Measurements from ENCODE around the gene LAMTOR4. TPM values are rescaled to one million over a fixed set of nuclear protein-coding genes. Genes with fewer than 3 reads are reported as not detected.

LAMTOR4 gene
- total RNA-seq, 4 donors from 2014 or later = 97.6 to 141 (median 127) TPM

DNA sequence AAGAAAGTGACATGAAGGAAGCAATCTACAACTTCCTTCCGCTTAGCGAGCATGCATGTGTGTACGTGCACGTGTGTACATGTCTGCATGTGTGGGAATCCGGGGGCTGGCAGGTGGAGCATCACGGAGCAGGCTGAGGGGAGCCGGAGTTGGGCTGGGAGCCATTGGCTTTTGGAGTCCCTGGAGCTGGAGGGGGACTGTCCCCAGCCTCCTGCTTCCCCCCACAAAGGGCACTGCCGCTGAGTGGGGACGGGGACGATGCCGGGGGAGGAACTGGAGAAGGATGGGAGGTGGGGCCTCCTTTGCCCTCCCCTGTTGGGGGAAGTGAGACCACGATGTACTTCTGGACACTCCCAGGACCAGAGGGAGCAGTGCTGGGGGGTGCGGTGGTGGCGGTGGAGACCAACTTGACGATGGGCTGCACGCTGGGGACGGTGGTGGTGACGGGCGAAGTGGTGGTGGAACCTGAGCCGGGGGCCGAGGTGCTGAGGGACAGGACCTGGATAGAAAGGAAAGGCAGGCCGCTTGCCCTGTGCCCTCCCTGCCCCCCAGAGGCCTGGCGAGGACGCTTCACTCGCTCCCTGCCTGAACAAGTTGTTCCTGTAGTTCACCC is 41.5 kb upstream of the LAMTOR4 start:
- in situ Hi-C loops (cut with MboI; ENCODE audit: low sequenced_read_pairs in 4 of 4) (no loop called here), intact Hi-C loops (cut with DNase I; ENCODE audit: low total_unique reads) (no loop called here)
- ATAC-seq = no peak
- Histone ChIP-seq H3K27ac (no peak overlapping the region), H3K27me3 (no peaks in the 10 kb centered on the region), H3K36me3 (peaks cover 0 to 64% of the 10 kb centered on the region in 2 donors), H3K9me3 (no peaks in the 10 kb centered on the region), H3K4me1 (peaks cover 4 to 6% of the 10 kb centered on the region in 2 donors), H3K4me3 (no peak overlapping the region)
- TF ChIP-seq, protein P1, sequence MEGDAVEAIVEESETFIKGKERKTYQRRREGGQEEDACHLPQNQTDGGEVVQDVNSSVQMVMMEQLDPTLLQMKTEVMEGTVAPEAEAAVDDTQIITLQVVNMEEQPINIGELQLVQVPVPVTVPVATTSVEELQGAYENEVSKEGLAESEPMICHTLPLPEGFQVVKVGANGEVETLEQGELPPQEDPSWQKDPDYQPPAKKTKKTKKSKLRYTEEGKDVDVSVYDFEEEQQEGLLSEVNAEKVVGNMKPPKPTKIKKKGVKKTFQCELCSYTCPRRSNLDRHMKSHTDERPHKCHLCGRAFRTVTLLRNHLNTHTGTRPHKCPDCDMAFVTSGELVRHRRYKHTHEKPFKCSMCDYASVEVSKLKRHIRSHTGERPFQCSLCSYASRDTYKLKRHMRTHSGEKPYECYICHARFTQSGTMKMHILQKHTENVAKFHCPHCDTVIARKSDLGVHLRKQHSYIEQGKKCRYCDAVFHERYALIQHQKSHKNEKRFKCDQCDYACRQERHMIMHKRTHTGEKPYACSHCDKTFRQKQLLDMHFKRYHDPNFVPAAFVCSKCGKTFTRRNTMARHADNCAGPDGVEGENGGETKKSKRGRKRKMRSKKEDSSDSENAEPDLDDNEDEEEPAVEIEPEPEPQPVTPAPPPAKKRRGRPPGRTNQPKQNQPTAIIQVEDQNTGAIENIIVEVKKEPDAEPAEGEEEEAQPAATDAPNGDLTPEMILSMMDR (IDR thresholded peaks at IDR 0.05 in 4 of 5, conservative IDR thresholded peaks at IDR 0.05 in 1 of 5) = no peak
- TF ChIP-seq POLR2A (IDR thresholded peaks at IDR 0.05) = no peak
- no peak for DNase-seq

DNA sequence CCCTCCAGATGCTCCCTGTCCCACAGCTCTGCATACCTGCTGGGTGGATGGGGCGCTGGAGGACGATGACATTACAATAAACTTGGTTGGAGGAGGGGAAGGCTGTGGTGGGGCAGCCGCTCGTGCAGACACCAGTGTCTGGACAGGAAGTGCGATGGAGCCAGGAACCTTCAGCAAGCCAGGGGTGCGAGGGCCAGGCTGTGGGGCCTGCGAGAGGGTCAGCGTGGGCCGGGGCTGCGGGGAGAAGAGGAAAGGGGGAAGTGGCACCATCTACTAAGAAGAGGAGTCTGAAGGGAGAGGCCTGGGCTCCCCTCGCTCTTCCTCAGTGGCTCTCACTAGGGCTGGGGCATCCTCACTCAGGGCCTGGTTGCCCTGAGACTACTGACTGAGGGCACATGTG is 40.8 kb upstream of the LAMTOR4 start:
- Histone ChIP-seq H3K27ac (no peak overlapping the region), H3K27me3 (no peaks in the 10 kb centered on the region), H3K4me3 (no peak overlapping the region), H3K36me3 (peaks cover 0 to 70% of the 10 kb centered on the region in 2 donors), H3K9me3 (no peaks in the 10 kb centered on the region), H3K4me1 (no peaks in the 10 kb centered on the region)
- intact Hi-C loops (cut with DNase I; ENCODE audit: low total_unique reads) (no loop called here), in situ Hi-C loops (cut with MboI; ENCODE audit: low sequenced_read_pairs in 4 of 4) (no loop called here)
- ATAC-seq (no peak), DNase-seq (no peak)
- TF ChIP-seq POLR2A (IDR thresholded peaks at IDR 0.05) = no peak
- TF ChIP-seq, protein P1 (IDR thresholded peaks at IDR 0.05 in 4 of 5, conservative IDR thresholded peaks at IDR 0.05 in 1 of 5) = no peak

DNA sequence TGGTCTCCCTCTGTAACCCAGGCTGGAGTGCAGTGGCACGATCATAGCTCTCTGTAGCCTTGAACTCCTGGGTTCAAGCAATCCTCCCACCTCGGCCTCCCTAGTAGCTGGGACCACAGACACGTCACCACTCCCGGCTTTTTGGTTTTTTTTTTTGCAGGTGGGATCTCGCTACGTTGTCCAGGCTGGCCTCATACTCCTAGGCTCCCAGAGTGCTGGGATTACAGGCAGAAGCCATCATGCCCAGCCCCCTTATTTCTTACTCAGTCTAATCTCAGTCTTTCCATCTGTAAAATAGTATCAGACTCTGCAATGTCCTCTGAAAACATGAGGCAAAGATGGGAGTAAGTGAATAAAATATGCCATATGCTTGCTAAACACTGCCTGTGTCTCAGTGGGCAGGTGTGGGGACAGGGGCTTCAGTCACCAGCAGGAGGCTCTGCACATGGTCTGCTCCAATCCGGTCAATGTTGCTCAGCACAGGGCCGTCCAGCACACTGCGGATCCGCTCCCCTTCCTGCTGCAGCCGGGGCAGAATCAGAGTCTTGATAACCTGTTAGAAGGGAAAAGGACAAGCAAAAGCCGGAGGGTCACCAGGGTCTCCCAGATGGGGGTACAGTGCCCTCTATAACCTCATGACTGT is 39.1 kb upstream of the LAMTOR4 start:
- TF ChIP-seq POLR2A (IDR thresholded peaks at IDR 0.05) = no peak
- TF ChIP-seq, protein P1 (IDR thresholded peaks at IDR 0.05 in 4 of 5, conservative IDR thresholded peaks at IDR 0.05 in 1 of 5) = no peak
- Histone ChIP-seq H3K4me1 (no peaks in the 10 kb centered on the region), H3K27me3 (no peaks in the 10 kb centered on the region), H3K36me3 (peaks cover 0 to 85% of the 10 kb centered on the region in 2 donors), H3K4me3 (no peak overlapping the region), H3K27ac (no peak overlapping the region), H3K9me3 (no peaks in the 10 kb centered on the region)
- intact Hi-C loops (cut with DNase I; ENCODE audit: low total_unique reads) (no loop called here), in situ Hi-C loops (cut with MboI; ENCODE audit: low sequenced_read_pairs in 4 of 4) (no loop called here)
- DNase-seq (no peak), ATAC-seq (no peak)

DNA sequence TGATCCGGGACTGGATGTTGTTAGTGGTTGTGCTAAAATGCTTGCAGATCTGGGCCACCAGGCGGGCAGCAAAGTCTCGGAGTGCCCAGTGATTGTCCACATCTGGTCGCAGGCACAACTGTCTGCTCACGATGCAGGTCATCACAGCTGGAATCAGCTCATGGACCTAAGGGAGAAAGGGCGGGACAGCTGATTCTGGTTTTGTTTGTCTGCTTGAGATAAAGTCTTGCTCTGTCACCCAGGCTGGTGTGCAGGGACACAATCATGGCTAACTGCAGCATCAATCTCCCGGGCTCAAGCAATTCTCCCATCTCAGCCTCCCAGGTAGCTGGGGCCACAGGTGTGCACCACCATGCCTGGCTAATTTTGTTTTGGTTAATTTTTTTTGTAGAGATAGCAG is 37.6 kb upstream of the LAMTOR4 start:
- TF ChIP-seq, protein P1 (IDR thresholded peaks at IDR 0.05 in 4 of 5, conservative IDR thresholded peaks at IDR 0.05 in 1 of 5) = no peak
- no peak for TF ChIP-seq POLR2A (IDR thresholded peaks at IDR 0.05)
- Histone ChIP-seq H3K9me3 (no peaks in the 10 kb centered on the region), H3K36me3 (peaks cover 0 to 81% of the 10 kb centered on the region in 2 donors), H3K4me1 (no peaks in the 10 kb centered on the region), H3K4me3 (no peak overlapping the region), H3K27ac (no peak overlapping the region), H3K27me3 (no peaks in the 10 kb centered on the region)
- intact Hi-C loops (cut with DNase I; ENCODE audit: low total_unique reads) = no loop called here
- DNase-seq (no peak), ATAC-seq (no peak)
- in situ Hi-C loops (cut with MboI; ENCODE audit: low sequenced_read_pairs in 4 of 4) = no loop called here
